Measurements from ENCODE around the gene PPP2R5D.

GRCh38 chr6:43020052-43020705 is 35.8 kb downstream of the PPP2R5D start:
- TF ChIP-seq POLR2A (IDR thresholded peaks at IDR 0.05; ENCODE audit: low read depth, low read length) (no peak), POLR2AphosphoS5 (IDR thresholded peaks at IDR 0.05; ENCODE audit: low read depth, low read length) (no peak)

All from GM12892 (cell line).